ENCODE measurements around the gene MED7.
A peak's percentile ranks its signal among the peaks of the same experiment; 100 is the strongest.

Gene MED7

GRCh38 chr5:157107508-157107907 is 35.2 kb downstream of the MED7 start:
- Histone ChIP-seq H3K9ac (peak overlapping the region in 6 of 11 experiments; percentile 42 to 87 (median 78); a peak in 11 of 22 replicates), H4K20me1 (peaks cover 0 to 31% (median 0%) of the 10 kb centered on the region in 11 experiments; a peak in 2 of 22 replicates), H3K27ac (peak overlapping the region in 7 of 11 experiments; percentile 48 to 93 (median 87); a peak in 13 of 22 replicates), H3K4me1 (peaks cover 21 to 81% (median 42%) of the 10 kb centered on the region in 10 experiments), H3K4me2 (peak overlapping the region in 8 of 11 experiments; percentile 45 to 96 (median 78); a peak in 17 of 22 replicates), H3K27me3 (no peaks in the 10 kb centered on the region), H3K4me3 (peak overlapping the region in 4 of 10 experiments; percentile 61 to 79 (median 70); a peak in 9 of 20 replicates), H3K36me3 (peaks cover 0 to 42% (median 0%) of the 10 kb centered on the region in 11 experiments; a peak in 7 of 22 replicates), H3K9me3 (replicated peaks in 1 of 11) (no peaks in the 10 kb centered on the region)
- TF ChIP-seq Cebpa-rat (IDR thresholded peaks at IDR 0.05): no peak

GRCh38 chr5:157106630-157107461 is 35.8 kb downstream of the MED7 start:
- Histone ChIP-seq H3K36me3 (peaks cover 0 to 48% (median 0%) of the 10 kb centered on the region in 11 experiments; a peak in 7 of 22 replicates), H3K27me3 (no peaks in the 10 kb centered on the region), H4K20me1 (peaks cover 0 to 38% (median 0%) of the 10 kb centered on the region in 11 experiments; a peak in 2 of 22 replicates), H3K27ac (peak overlapping the region in 9 of 11 experiments; percentile 1 to 93 (median 81); a peak in 15 of 22 replicates), H3K9ac (peak overlapping the region in 6 of 11 experiments; percentile 42 to 87 (median 78); a peak in 12 of 22 replicates), H3K9me3 (replicated peaks in 1 of 11) (no peaks in the 10 kb centered on the region), H3K4me1 (peaks cover 21 to 86% (median 42%) of the 10 kb centered on the region in 10 experiments), H3K4me2 (peak overlapping the region in 8 of 11 experiments; percentile 45 to 96 (median 78); a peak in 17 of 22 replicates), H3K4me3 (peak overlapping the region in 5 of 10 experiments; percentile 13 to 79 (median 67); a peak in 9 of 20 replicates)
- peak in 1 of 11 experiments; percentile 44; a peak in 1 of 22 replicates for TF ChIP-seq Cebpa-rat (IDR thresholded peaks at IDR 0.05)

GRCh38 chr5:157100140-157100679 is 42.5 kb downstream of the MED7 start:
- H4K20me1 ChIP-seq: peaks cover 0 to 97% (median 0%) of the 10 kb centered on the region in 11 experiments; a peak in 3 of 22 replicates
- peak overlapping the region; percentile 16 to 95 (median 49); a peak in 21 of 22 replicates for H3K4me2 ChIP-seq
- H3K36me3 ChIP-seq: peaks cover 0 to 100% (median 0%) of the 10 kb centered on the region in 11 experiments; a peak in 7 of 22 replicates
- no peak overlapping the region for H3K4me3 ChIP-seq
- H3K4me1 ChIP-seq: peaks cover 6 to 73% (median 19%) of the 10 kb centered on the region in 10 experiments; a peak in 19 of 20 replicates
- peak overlapping the region; percentile 1 to 70 (median 39); a peak in 18 of 22 replicates for H3K27ac ChIP-seq
- no peaks in the 10 kb centered on the region for H3K27me3 ChIP-seq
- peak in 1 of 11 experiments; percentile 17; a peak in 1 of 22 replicates for TF ChIP-seq Cebpa-rat (IDR thresholded peaks at IDR 0.05)
- H3K9me3 ChIP-seq (replicated peaks in 1 of 11): no peaks in the 10 kb centered on the region
- H3K9ac ChIP-seq: peak overlapping the region in 2 of 11 experiments; percentile 26 to 38; a peak in 4 of 22 replicates

GRCh38 chr5:157088342-157088990 is 54.2 kb downstream of the MED7 start:
- TF ChIP-seq Cebpa-rat (IDR thresholded peaks at IDR 0.05): no peak
- Histone ChIP-seq H3K36me3 (peaks cover 0 to 84% (median 0%) of the 10 kb centered on the region in 11 experiments; a peak in 7 of 22 replicates), H3K27ac (no peak overlapping the region), H3K9ac (no peak overlapping the region), H3K9me3 (replicated peaks in 1 of 11) (peaks cover 0 to 15% (median 0%) of the 10 kb centered on the region in 11 experiments; a peak in 3 of 22 replicates), H3K4me2 (no peak overlapping the region), H3K4me3 (no peak overlapping the region), H3K27me3 (no peaks in the 10 kb centered on the region), H4K20me1 (peaks cover 0 to 82% (median 0%) of the 10 kb centered on the region in 11 experiments; a peak in 5 of 22 replicates), H3K4me1 (peaks cover 0 to 7% (median 0%) of the 10 kb centered on the region in 10 experiments; a peak in 1 of 20 replicates)

All from BLaER1 treated with 17β-estradiol and CSF1 and Interleukin-3, amounts not matched to agents 10 nM and 100 nM (cell line).